ENCODE measurements around the gene SPC24. TPM values are rescaled to one million over a fixed set of nuclear protein-coding genes. Genes with fewer than 3 reads are reported as not detected.

Gene SPC24
- total RNA-seq, 1 donor from 2014 or later, result 3.2 TPM

DNA sequence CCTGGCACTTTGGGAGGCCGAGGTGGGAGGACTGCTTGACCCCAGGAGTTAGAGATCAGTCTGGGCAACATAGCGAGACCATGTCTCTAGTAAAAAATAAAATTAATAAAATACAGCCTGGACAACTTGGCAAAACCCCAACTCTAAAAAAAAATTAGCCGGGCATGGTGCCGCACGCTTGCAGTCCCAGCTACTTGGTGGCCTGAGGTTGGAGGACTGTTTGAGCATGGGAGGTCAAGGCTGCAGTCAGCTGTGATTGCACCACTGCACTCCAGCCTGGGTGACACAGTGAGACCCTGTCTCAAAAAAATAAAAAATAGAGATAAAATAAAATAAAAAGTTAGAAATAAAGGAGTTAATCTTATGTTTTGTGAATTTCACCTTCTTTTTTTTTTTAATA is 15.6 kb upstream of the SPC24 start:
- no peak overlapping the region for H3K27ac Mint-ChIP-seq (ENCODE audit: unreplicated experiment)
- no peak for TF ChIP-seq EZH2 (IDR thresholded peaks at IDR 0.05; ENCODE audit: insufficient read depth, low read length)
- TF ChIP-seq, protein P1, sequence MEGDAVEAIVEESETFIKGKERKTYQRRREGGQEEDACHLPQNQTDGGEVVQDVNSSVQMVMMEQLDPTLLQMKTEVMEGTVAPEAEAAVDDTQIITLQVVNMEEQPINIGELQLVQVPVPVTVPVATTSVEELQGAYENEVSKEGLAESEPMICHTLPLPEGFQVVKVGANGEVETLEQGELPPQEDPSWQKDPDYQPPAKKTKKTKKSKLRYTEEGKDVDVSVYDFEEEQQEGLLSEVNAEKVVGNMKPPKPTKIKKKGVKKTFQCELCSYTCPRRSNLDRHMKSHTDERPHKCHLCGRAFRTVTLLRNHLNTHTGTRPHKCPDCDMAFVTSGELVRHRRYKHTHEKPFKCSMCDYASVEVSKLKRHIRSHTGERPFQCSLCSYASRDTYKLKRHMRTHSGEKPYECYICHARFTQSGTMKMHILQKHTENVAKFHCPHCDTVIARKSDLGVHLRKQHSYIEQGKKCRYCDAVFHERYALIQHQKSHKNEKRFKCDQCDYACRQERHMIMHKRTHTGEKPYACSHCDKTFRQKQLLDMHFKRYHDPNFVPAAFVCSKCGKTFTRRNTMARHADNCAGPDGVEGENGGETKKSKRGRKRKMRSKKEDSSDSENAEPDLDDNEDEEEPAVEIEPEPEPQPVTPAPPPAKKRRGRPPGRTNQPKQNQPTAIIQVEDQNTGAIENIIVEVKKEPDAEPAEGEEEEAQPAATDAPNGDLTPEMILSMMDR (IDR thresholded peaks at IDR 0.05; ENCODE audit: insufficient read depth, low read depth, low read length), result no peak
- no peak overlapping the region for H3K4me3 Mint-ChIP-seq (ENCODE audit: unreplicated experiment)
- DNase-seq (ENCODE audit: low read depth), result no peak
- no peaks in the 10 kb centered on the region for H3K27me3 Mint-ChIP-seq (ENCODE audit: low read depth, unreplicated experiment)
- Histone ChIP-seq H3K79me2 (ENCODE audit: insufficient read depth, low read length) (no peaks in the 10 kb centered on the region), H3K4me3 (ENCODE audit: insufficient read depth, low read depth, low read length) (no peak overlapping the region), H3K4me2 (ENCODE audit: low read length) (no peak overlapping the region), H3K36me3 (ENCODE audit: insufficient read depth, low read length) (peaks cover 21% of the 10 kb centered on the region), H3K27ac (ENCODE audit: low read depth, low read length) (no peak overlapping the region), H3K9me3 (ENCODE audit: insufficient read depth, low read depth, low read length) (no peaks in the 10 kb centered on the region), H3K27me3 (ENCODE audit: insufficient read depth, low read length) (no peaks in the 10 kb centered on the region), H3K4me1 (ENCODE audit: insufficient read depth, low read length) (peaks cover 19% of the 10 kb centered on the region), H2AFZ (ENCODE audit: low read depth, low read length) (no peak overlapping the region), H3K9ac (ENCODE audit: low read length) (no peak overlapping the region), H4K20me1 (ENCODE audit: insufficient read depth, low read length) (no peaks in the 10 kb centered on the region)
- peaks cover 42% of the 10 kb centered on the region for H3K36me3 Mint-ChIP-seq (ENCODE audit: low read depth, unreplicated experiment)
- peaks cover 6% of the 10 kb centered on the region for H3K4me1 Mint-ChIP-seq (ENCODE audit: low read depth, unreplicated experiment)
- no peaks in the 10 kb centered on the region for H3K9me3 Mint-ChIP-seq (ENCODE audit: unreplicated experiment)
- no peak for FAIRE-seq

DNA sequence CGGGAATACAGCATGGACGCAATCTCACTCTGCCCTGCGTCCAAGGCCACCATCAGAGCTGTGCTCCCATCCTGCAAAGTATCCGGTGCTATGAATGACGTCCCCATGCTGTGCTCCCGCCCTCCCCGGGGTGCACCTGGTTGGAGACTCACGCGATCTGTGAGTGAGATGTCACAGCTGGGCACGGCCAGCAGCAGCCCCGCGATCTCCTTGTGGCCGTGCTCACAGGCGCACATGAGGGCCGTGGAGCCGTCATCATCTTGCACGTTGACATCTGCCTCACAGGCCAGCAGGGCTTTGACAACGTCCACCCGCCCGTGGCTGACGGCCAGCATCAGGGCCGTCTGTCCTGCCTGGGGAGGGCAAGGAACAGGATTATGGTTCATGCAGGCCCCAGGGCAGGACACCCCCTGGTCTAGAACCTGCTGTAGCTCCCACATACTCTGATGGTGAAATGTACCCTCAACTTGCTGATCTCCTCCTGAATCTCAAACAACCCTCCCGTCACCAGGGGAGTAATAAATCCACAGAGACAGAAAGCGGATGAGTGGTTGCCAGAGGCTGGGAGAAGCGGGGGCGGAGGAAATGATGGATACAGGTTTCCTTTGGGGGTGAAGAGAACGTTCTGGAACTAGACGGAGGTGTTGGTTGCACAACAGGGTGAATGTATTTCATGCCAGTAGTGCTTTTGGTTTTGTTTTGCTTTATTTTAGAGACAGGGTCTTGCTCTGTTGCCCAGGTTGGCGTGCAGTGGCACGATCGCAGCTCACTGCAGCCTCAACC is 14.5 kb upstream of the SPC24 start:
- Histone ChIP-seq H3K79me2 (ENCODE audit: insufficient read depth, low read length) (no peaks in the 10 kb centered on the region), H2AFZ (ENCODE audit: low read depth, low read length) (no peak overlapping the region), H3K36me3 (ENCODE audit: insufficient read depth, low read length) (peaks cover 18% of the 10 kb centered on the region), H3K27ac (ENCODE audit: low read depth, low read length) (no peak overlapping the region), H3K4me2 (ENCODE audit: low read length) (no peak overlapping the region), H3K9ac (ENCODE audit: low read length) (no peak overlapping the region), H3K4me1 (ENCODE audit: insufficient read depth, low read length) (peaks cover 29% of the 10 kb centered on the region), H3K4me3 (ENCODE audit: insufficient read depth, low read depth, low read length) (no peak overlapping the region), H4K20me1 (ENCODE audit: insufficient read depth, low read length) (no peaks in the 10 kb centered on the region), H3K27me3 (ENCODE audit: insufficient read depth, low read length) (no peaks in the 10 kb centered on the region), H3K9me3 (ENCODE audit: insufficient read depth, low read depth, low read length) (no peaks in the 10 kb centered on the region)
- Mint-ChIP-seq H3K36me3 (ENCODE audit: low read depth, unreplicated experiment) (peaks cover 42% of the 10 kb centered on the region), H3K27me3 (ENCODE audit: low read depth, unreplicated experiment) (no peaks in the 10 kb centered on the region), H3K27ac (ENCODE audit: unreplicated experiment) (no peak overlapping the region), H3K4me3 (ENCODE audit: unreplicated experiment) (no peak overlapping the region), H3K4me1 (ENCODE audit: low read depth, unreplicated experiment) (peaks cover 6% of the 10 kb centered on the region), H3K9me3 (ENCODE audit: unreplicated experiment) (no peaks in the 10 kb centered on the region)
- TF ChIP-seq, protein P1 (IDR thresholded peaks at IDR 0.05; ENCODE audit: insufficient read depth, low read depth, low read length), result no peak
- TF ChIP-seq EZH2 (IDR thresholded peaks at IDR 0.05; ENCODE audit: insufficient read depth, low read length), result no peak
- FAIRE-seq, result no peak
- DNase-seq (ENCODE audit: low read depth), result peak; percentile 35

DNA sequence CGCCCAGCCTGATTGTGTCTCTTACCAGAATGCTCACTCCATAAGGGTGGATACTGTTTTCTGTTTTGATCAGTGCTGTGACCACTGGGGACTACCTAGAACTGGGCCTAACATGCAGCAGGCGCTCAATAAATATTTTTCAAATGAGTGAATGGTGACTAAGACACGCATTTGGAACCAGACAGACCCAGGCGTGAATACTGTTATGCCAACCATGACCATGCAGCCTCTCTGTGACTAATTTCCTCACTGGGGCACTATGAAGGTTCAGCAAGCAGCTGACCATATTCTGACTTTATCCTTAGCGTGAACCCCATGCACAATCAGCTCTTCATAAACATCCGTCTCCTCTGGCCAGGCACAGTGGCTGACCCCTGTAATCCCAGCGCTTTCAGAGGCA is 13.0 kb upstream of the SPC24 start:
- H3K4me2 ChIP-seq (ENCODE audit: low read length), result peak overlapping the region; percentile 53
- Mint-ChIP-seq H3K27me3 (ENCODE audit: low read depth, unreplicated experiment) (no peaks in the 10 kb centered on the region), H3K4me1 (ENCODE audit: low read depth, unreplicated experiment) (peaks cover 6% of the 10 kb centered on the region), H3K27ac (ENCODE audit: unreplicated experiment) (peak overlapping the region; percentile 76), H3K9me3 (ENCODE audit: unreplicated experiment) (no peaks in the 10 kb centered on the region), H3K4me3 (ENCODE audit: unreplicated experiment) (no peak overlapping the region), H3K36me3 (ENCODE audit: low read depth, unreplicated experiment) (peaks cover 42% of the 10 kb centered on the region)
- no peaks in the 10 kb centered on the region for H3K9me3 ChIP-seq (ENCODE audit: insufficient read depth, low read depth, low read length)
- DNase-seq (ENCODE audit: low read depth) (peak; percentile 92), FAIRE-seq (peak; percentile 96)
- no peak overlapping the region for H3K4me3 ChIP-seq (ENCODE audit: insufficient read depth, low read depth, low read length)
- no peaks in the 10 kb centered on the region for H4K20me1 ChIP-seq (ENCODE audit: insufficient read depth, low read length)
- peak overlapping the region; percentile 84 for H3K27ac ChIP-seq (ENCODE audit: low read depth, low read length)
- H2AFZ ChIP-seq (ENCODE audit: low read depth, low read length), result no peak overlapping the region
- peaks cover 38% of the 10 kb centered on the region for H3K4me1 ChIP-seq (ENCODE audit: insufficient read depth, low read length)
- no peaks in the 10 kb centered on the region for H3K79me2 ChIP-seq (ENCODE audit: insufficient read depth, low read length)
- TF ChIP-seq, protein P1 (IDR thresholded peaks at IDR 0.05; ENCODE audit: insufficient read depth, low read depth, low read length), result no peak
- TF ChIP-seq EZH2 (IDR thresholded peaks at IDR 0.05; ENCODE audit: insufficient read depth, low read length), result no peak
- H3K9ac ChIP-seq (ENCODE audit: low read length), result peak overlapping the region; percentile 64
- H3K27me3 ChIP-seq (ENCODE audit: insufficient read depth, low read length), result no peaks in the 10 kb centered on the region
- peaks cover 15% of the 10 kb centered on the region for H3K36me3 ChIP-seq (ENCODE audit: insufficient read depth, low read length)
